ENCODE measurements around the gene KANTR.
"Not testable (repeated sequence)": the region's sequence is repeated elsewhere in the genome, so short reads cannot be mapped to it uniquely, and the experiment has no call there.

KANTR gene

GRCh38 chrX:53133400-53133799, 39.5 kb downstream of the KANTR start:
- no peaks in the 10 kb centered on the region for H3K9me3 Mint-ChIP-seq
- no peak for DNase-seq
- peaks cover 28% of the 10 kb centered on the region for H3K36me3 Mint-ChIP-seq (ENCODE audit: low read depth)
- H3K4me3 Mint-ChIP-seq = no peak overlapping the region
- H3K4me1 Mint-ChIP-seq (ENCODE audit: low read depth) = no peaks in the 10 kb centered on the region
- H3K27me3 Mint-ChIP-seq = peaks cover 3% of the 10 kb centered on the region
- no peak overlapping the region for H3K27ac Mint-ChIP-seq

GRCh38 chrX:53135581-53135980, 41.6 kb downstream of the KANTR start:
- DNase-seq = no peak
- H3K9me3 Mint-ChIP-seq = no peaks in the 10 kb centered on the region
- H3K27me3 Mint-ChIP-seq = peaks cover 3% of the 10 kb centered on the region
- H3K27ac Mint-ChIP-seq = no peak overlapping the region
- peaks cover 33% of the 10 kb centered on the region for H3K36me3 Mint-ChIP-seq (ENCODE audit: low read depth)
- H3K4me3 Mint-ChIP-seq = no peak overlapping the region
- no peaks in the 10 kb centered on the region for H3K4me1 Mint-ChIP-seq (ENCODE audit: low read depth)

GRCh38 chrX:53153581-53153980, 59.6 kb downstream of the KANTR start:
- Mint-ChIP-seq H3K9me3 (no peaks in the 10 kb centered on the region), H3K27me3 (no peaks in the 10 kb centered on the region)
- DNase-seq = no peak

GRCh38 chrX:53155512-53156206, 61.7 kb downstream of the KANTR start:
- H3K4me1 Mint-ChIP-seq (ENCODE audit: low read depth) = no peaks in the 10 kb centered on the region
- no peak for DNase-seq
- H3K9me3 Mint-ChIP-seq = no peaks in the 10 kb centered on the region
- H3K36me3 Mint-ChIP-seq (ENCODE audit: low read depth) = peaks cover 12% of the 10 kb centered on the region
- no peak overlapping the region for H3K4me3 Mint-ChIP-seq
- H3K27me3 Mint-ChIP-seq = no peaks in the 10 kb centered on the region
- no peak overlapping the region for H3K27ac Mint-ChIP-seq

More at GRCh38 chrX:53153581-53153980, 59.6 kb downstream of the KANTR start:
- no peak overlapping the region for H3K27ac Mint-ChIP-seq
- peaks cover 9% of the 10 kb centered on the region for H3K36me3 Mint-ChIP-seq (ENCODE audit: low read depth)
- H3K4me3 Mint-ChIP-seq = no peak overlapping the region
- H3K4me1 Mint-ChIP-seq (ENCODE audit: low read depth) = no peaks in the 10 kb centered on the region

GRCh38 chrX:53156207-53156596, 62.3 kb downstream of the KANTR start:
- H3K36me3 Mint-ChIP-seq (ENCODE audit: low read depth) = peaks cover 7% of the 10 kb centered on the region
- H3K27ac Mint-ChIP-seq = no peak overlapping the region
- no peak overlapping the region for H3K4me3 Mint-ChIP-seq
- no peaks in the 10 kb centered on the region for H3K27me3 Mint-ChIP-seq
- DNase-seq = no peak
- no peaks in the 10 kb centered on the region for H3K4me1 Mint-ChIP-seq (ENCODE audit: low read depth)
- H3K9me3 Mint-ChIP-seq = no peaks in the 10 kb centered on the region

- H3K27ac Mint-ChIP-seq = no peak overlapping the region
- DNase-seq = no peak
- peaks cover 7% of the 10 kb centered on the region for H3K36me3 Mint-ChIP-seq (ENCODE audit: low read depth)
- H3K4me1 Mint-ChIP-seq (ENCODE audit: low read depth) = no peaks in the 10 kb centered on the region
- H3K9me3 Mint-ChIP-seq = no peaks in the 10 kb centered on the region
- H3K4me3 Mint-ChIP-seq = no peak overlapping the region
- H3K27me3 Mint-ChIP-seq = no peaks in the 10 kb centered on the region
Observed at GRCh38 chrX:53159184-53159583, 65.2 kb downstream of the KANTR start.

- Mint-ChIP-seq H3K4me1 (ENCODE audit: low read depth) (no peaks in the 10 kb centered on the region), H3K36me3 (ENCODE audit: low read depth) (peaks cover 8% of the 10 kb centered on the region), H3K27ac (no peak overlapping the region), H3K27me3 (no peaks in the 10 kb centered on the region), H3K9me3 (no peaks in the 10 kb centered on the region), H3K4me3 (no peak overlapping the region)
- no peak for DNase-seq
Observed at GRCh38 chrX:53160297-53160983, 66.5 kb downstream of the KANTR start.

- Mint-ChIP-seq H3K36me3 (ENCODE audit: low read depth) (peaks cover 8% of the 10 kb centered on the region), H3K27me3 (no peaks in the 10 kb centered on the region), H3K9me3 (no peaks in the 10 kb centered on the region), H3K27ac (no peak overlapping the region), H3K4me3 (no peak overlapping the region), H3K4me1 (ENCODE audit: low read depth) (no peaks in the 10 kb centered on the region)
- no peak for DNase-seq
Observed at GRCh38 chrX:53163436-53163835, 69.5 kb downstream of the KANTR start.

- H3K36me3 Mint-ChIP-seq (ENCODE audit: low read depth); H3K9me3 Mint-ChIP-seq; DNase-seq; H3K27me3 Mint-ChIP-seq; H3K4me1 Mint-ChIP-seq (ENCODE audit: low read depth); H3K27ac Mint-ChIP-seq; H3K4me3 Mint-ChIP-seq: not testable (repeated sequence)
Observed at GRCh38 chrX:53164566-53164965, 70.6 kb downstream of the KANTR start.

GRCh38 chrX:53166103-53166502, 72.2 kb downstream of the KANTR start:
- Mint-ChIP-seq H3K4me1 (ENCODE audit: low read depth) (no peaks in the 10 kb centered on the region), H3K4me3 (no peak overlapping the region), H3K27ac (no peak overlapping the region), H3K36me3 (ENCODE audit: low read depth) (peaks cover 8% of the 10 kb centered on the region), H3K27me3 (no peaks in the 10 kb centered on the region), H3K9me3 (no peaks in the 10 kb centered on the region)
- DNase-seq = no peak

GRCh38 chrX:53171356-53171755, 77.4 kb downstream of the KANTR start:
- H3K4me1 Mint-ChIP-seq (ENCODE audit: low read depth) = no peaks in the 10 kb centered on the region
- H3K27me3 Mint-ChIP-seq = no peaks in the 10 kb centered on the region
- H3K36me3 Mint-ChIP-seq (ENCODE audit: low read depth) = peaks cover 23% of the 10 kb centered on the region
- H3K9me3 Mint-ChIP-seq = peaks cover 4% of the 10 kb centered on the region
- DNase-seq = no peak
- H3K4me3 Mint-ChIP-seq = no peak overlapping the region
- no peak overlapping the region for H3K27ac Mint-ChIP-seq
